HEK293 (cell line): Measurements from ENCODE around the gene CPTP.

Source experiments
- CTCF ChIA-PET: fragments of 350-600 bp; formaldehyde crosslinking; extraction: SDS; loops from one replicate; lab custom pipeline; 2021; ENCODE audit warnings: antibody characterized with exemption; lab: Yijun Ruan, JAX
- POLR2A ChIA-PET: fragments of 300-600 bp; formaldehyde crosslinking; extraction: SDS; loops from one replicate; lab custom pipeline; 2020; ENCODE audit warnings: antibody characterized with exemption, inconsistent platforms; lab: Yijun Ruan, JAX
- H3K27ac ChIP-seq: fragments of 200-500 bp; sonication (Bioruptor generic); 2 replicates; pipeline ENCODE4 v1.5.1; 2014; ENCODE audit warnings: low read depth, low read length, control low read depth, inconsistent platforms; ENCODE audit errors: extremely low read depth
- H3K36me3 ChIP-seq, 2 experiments: fragments of 200-500 bp in 1 of 2; sonication (Bioruptor generic) in 1 of 2; 1 replicate in 1 of 2; 2 replicates in 1 of 2; pipeline ENCODE4 v1.5.1; 2014 to 2017; ENCODE audit warnings: inconsistent platforms in 2 of 2, low read length in 2 of 2; ENCODE audit not compliant: control insufficient read depth in 2 of 2, insufficient read depth in 1 of 2
- H3K4me1 ChIP-seq: fragments of 200-500 bp; sonication (Bioruptor generic); 2 replicates; pipeline ENCODE4 v1.5.1; 2014; ENCODE audit warnings: mild to moderate bottlenecking, low read length, inconsistent platforms; ENCODE audit not compliant: control insufficient read depth, insufficient read depth
- H3K4me3 ChIP-seq: 2 replicates; pipeline ENCODE4 v1.5.1; 2011; ENCODE audit warnings: low read depth, mild to moderate bottlenecking, control low read depth, low read length, moderate library complexity
- H3K9me3 ChIP-seq: fragments of 200-500 bp; sonication (Bioruptor generic); 2 replicates; pipeline ENCODE4 v1.5.1; 2014; ENCODE audit warnings: low read depth, low read length, inconsistent platforms; ENCODE audit not compliant: control insufficient read depth, insufficient read depth
- BCL11A ChIP-seq: fragments of 450-650 bp; formaldehyde crosslinking; IDR thresholded peaks from 2 replicates; pipeline ENCODE4 v1.5.1; 2016; ENCODE audit warnings: low read depth, missing biosample characterization, missing genetic modification characterization
- BCL11B ChIP-seq: fragments of 450-650 bp; formaldehyde crosslinking; IDR thresholded peaks from 2 replicates; pipeline ENCODE4 v1.5.1; 2016; ENCODE audit warnings: low read depth, missing biosample characterization, missing genetic modification characterization
- GLI2 ChIP-seq: fragments of 450-650 bp; formaldehyde crosslinking; IDR thresholded peaks from 2 replicates; pipeline ENCODE4; 2017; ENCODE audit warnings: missing biosample characterization, missing genetic modification characterization, low read depth, borderline replicate concordance
- HOXD13 ChIP-seq: sonication (generic); formaldehyde crosslinking; IDR thresholded peaks from 2 replicates; pipeline ENCODE4 v1.8.0; 2022; ENCODE audit warnings: missing genetic modification reagents, borderline replicate concordance
- KLF1 ChIP-seq: fragments of 450-650 bp; formaldehyde crosslinking; IDR thresholded peaks from 2 replicates; pipeline ENCODE4 v1.5.1; 2016; ENCODE audit warnings: missing biosample characterization, missing genetic modification characterization
- KLF8 ChIP-seq: fragments of 450-650 bp; formaldehyde crosslinking; IDR thresholded peaks from 2 replicates; pipeline ENCODE4 v1.5.1; 2016; ENCODE audit warnings: missing biosample characterization, missing genetic modification characterization
- MEIS1 ChIP-seq: sonication (generic); formaldehyde crosslinking; IDR thresholded peaks from 2 replicates; pipeline ENCODE4 v1.8.1; 2022; ENCODE audit warnings: missing genetic modification reagents, mild to moderate bottlenecking, borderline replicate concordance
- OVOL3 ChIP-seq: fragments of 450-650 bp; formaldehyde crosslinking; IDR thresholded peaks from 2 replicates; pipeline ENCODE4 v1.5.1; 2016; ENCODE audit warnings: missing biosample characterization, missing genetic modification characterization
- SCRT1 ChIP-seq: fragments of 450-650 bp; formaldehyde crosslinking; IDR thresholded peaks from 2 replicates; pipeline ENCODE4 v1.5.1; 2016; ENCODE audit warnings: missing biosample characterization, missing genetic modification characterization, borderline replicate concordance
- ZBTB7A ChIP-seq: fragments of 450-650 bp; formaldehyde crosslinking; IDR thresholded peaks from 2 replicates; pipeline ENCODE4 v1.5.1; 2016; ENCODE audit warnings: low read depth, missing biosample characterization, missing genetic modification characterization
- ZFHX2 ChIP-seq: fragments of 450-650 bp; formaldehyde crosslinking; conservative IDR thresholded peaks from 2 replicates; pipeline ENCODE4 v1.5.1; 2016; ENCODE audit warnings: missing biosample characterization, missing genetic modification characterization
- ZNF174 ChIP-seq: fragments of 450-650 bp; formaldehyde crosslinking; IDR thresholded peaks from 2 replicates; pipeline ENCODE4 v1.5.0; 2017; ENCODE audit warnings: missing biosample characterization, mild to moderate bottlenecking, missing genetic modification characterization
- ZNF2 ChIP-seq: fragments of 450-650 bp; formaldehyde crosslinking; IDR thresholded peaks from 2 replicates; pipeline ENCODE4 v1.5.1; 2016; ENCODE audit warnings: missing biosample characterization, missing genetic modification characterization
- ZNF221 ChIP-seq: fragments of 450-650 bp; formaldehyde crosslinking; IDR thresholded peaks from 2 replicates; pipeline ENCODE4 v1.5.1; 2017; ENCODE audit warnings: missing biosample characterization, missing genetic modification characterization, borderline replicate concordance
- ZNF248 ChIP-seq: fragments of 450-650 bp; formaldehyde crosslinking; IDR thresholded peaks from 2 replicates; pipeline ENCODE4 v1.5.1; 2017; ENCODE audit warnings: missing biosample characterization, missing genetic modification characterization
- ZNF366 ChIP-seq: fragments of 450-650 bp; formaldehyde crosslinking; conservative IDR thresholded peaks from 2 replicates; pipeline ENCODE4 v1.5.1; 2016; ENCODE audit warnings: missing biosample characterization, missing genetic modification characterization
- ZNF549 ChIP-seq: fragments of 450-650 bp; IDR thresholded peaks from 2 replicates; pipeline ENCODE4 v1.5.1; 2018; ENCODE audit warnings: missing biosample characterization, missing genetic modification characterization, mild to moderate bottlenecking, inconsistent platforms, moderate library complexity
- ZNF600 ChIP-seq: fragments of 450-650 bp; formaldehyde crosslinking; IDR thresholded peaks from 2 replicates; pipeline ENCODE4 v1.5.1; 2016; ENCODE audit warnings: missing biosample characterization, missing genetic modification characterization
- ZNF610 ChIP-seq: fragments of 450-650 bp; formaldehyde crosslinking; IDR thresholded peaks from 2 replicates; pipeline ENCODE4 v1.5.1; 2016; ENCODE audit warnings: missing biosample characterization, missing genetic modification characterization, borderline replicate concordance
- ZNF626 ChIP-seq: fragments of 450-650 bp; sonication (Bioruptor Pico); formaldehyde crosslinking; IDR thresholded peaks from 2 replicates; pipeline ENCODE4 v1.5.1; 2018; ENCODE audit warnings: missing biosample characterization, missing genetic modification characterization, inconsistent platforms
- ZNF776 ChIP-seq: fragments of 450-650 bp; formaldehyde crosslinking; IDR thresholded peaks from 2 replicates; pipeline ENCODE4 v1.5.0; 2017; ENCODE audit warnings: missing biosample characterization, missing genetic modification characterization, borderline replicate concordance
- TF ChIP-seq, protein P1 (sequence below): fragments of 450-650 bp; formaldehyde crosslinking; IDR thresholded peaks from 2 replicates; pipeline ENCODE4 v1.5.1; 2016; ENCODE audit warnings: missing biosample characterization, missing genetic modification characterization
- TF ChIP-seq, protein P2 (sequence below): fragments of 450-650 bp; formaldehyde crosslinking; IDR thresholded peaks from 2 replicates; pipeline ENCODE4 v1.5.1; 2016; ENCODE audit warnings: missing biosample characterization, missing genetic modification characterization
- TF ChIP-seq, protein P3 (sequence below): fragments of 450-650 bp; formaldehyde crosslinking; IDR thresholded peaks from 2 replicates; pipeline ENCODE4 v1.5.1; 2016; ENCODE audit warnings: missing biosample characterization, missing genetic modification characterization
- TF ChIP-seq, protein P4 (sequence below): fragments of 450-650 bp; IDR thresholded peaks from 2 replicates; pipeline ENCODE4 v1.5.1; 2018; ENCODE audit warnings: missing biosample characterization, mild to moderate bottlenecking, missing genetic modification characterization

Gene CPTP

DNA sequence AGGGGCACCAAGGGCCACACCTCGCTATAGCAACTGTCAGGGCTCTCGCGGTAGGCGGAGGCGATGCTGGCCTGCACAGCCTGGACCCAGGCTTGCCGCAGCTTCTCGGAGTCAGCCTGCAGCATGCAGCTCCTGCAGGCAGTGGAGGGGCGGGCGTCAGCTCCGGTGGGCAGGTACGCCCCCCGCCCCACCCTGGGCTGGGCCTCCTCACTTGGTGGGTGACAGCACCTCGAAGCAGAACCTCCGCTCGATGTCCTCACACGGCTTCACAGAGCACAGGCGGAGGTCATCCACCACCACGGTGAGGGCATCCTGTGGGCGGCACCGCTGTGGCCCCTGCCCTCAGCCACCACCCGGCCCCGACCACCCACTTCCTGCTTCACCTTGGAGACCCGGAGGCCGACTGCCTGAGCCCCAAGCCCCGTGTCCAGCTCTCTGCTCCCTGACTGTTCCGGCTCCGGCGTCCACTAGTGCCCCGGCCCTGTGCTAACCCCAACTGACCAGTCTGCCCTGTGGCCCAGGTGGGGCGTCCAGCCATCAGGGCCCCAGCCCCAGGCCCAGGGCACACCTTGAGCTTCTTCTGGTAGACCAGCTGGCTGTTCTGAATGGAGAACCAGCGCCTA, 26.7 kb upstream of the CPTP start:
- no peaks in the 10 kb centered on the region for H3K4me1 ChIP-seq
- no peak for TF ChIP-seq HOXD13 (CRISPR knock-in tag)
- TF ChIP-seq, protein P1, sequence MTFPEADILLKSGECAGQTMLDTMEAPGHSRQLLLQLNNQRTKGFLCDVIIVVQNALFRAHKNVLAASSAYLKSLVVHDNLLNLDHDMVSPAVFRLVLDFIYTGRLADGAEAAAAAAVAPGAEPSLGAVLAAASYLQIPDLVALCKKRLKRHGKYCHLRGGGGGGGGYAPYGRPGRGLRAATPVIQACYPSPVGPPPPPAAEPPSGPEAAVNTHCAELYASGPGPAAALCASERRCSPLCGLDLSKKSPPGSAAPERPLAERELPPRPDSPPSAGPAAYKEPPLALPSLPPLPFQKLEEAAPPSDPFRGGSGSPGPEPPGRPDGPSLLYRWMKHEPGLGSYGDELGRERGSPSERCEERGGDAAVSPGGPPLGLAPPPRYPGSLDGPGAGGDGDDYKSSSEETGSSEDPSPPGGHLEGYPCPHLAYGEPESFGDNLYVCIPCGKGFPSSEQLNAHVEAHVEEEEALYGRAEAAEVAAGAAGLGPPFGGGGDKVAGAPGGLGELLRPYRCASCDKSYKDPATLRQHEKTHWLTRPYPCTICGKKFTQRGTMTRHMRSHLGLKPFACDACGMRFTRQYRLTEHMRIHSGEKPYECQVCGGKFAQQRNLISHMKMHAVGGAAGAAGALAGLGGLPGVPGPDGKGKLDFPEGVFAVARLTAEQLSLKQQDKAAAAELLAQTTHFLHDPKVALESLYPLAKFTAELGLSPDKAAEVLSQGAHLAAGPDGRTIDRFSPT (tag by site-specific recombination) = peak; percentile 79
- no peak for TF ChIP-seq ZNF776
- peak; percentile 97 for TF ChIP-seq KLF8 (tag by site-specific recombination)
- TF ChIP-seq GLI2 = no peak
- TF ChIP-seq ZNF600 (tag by site-specific recombination) = no peak
- TF ChIP-seq ZBTB7A (tag by site-specific recombination) = peak; percentile 96
- TF ChIP-seq, protein P2, sequence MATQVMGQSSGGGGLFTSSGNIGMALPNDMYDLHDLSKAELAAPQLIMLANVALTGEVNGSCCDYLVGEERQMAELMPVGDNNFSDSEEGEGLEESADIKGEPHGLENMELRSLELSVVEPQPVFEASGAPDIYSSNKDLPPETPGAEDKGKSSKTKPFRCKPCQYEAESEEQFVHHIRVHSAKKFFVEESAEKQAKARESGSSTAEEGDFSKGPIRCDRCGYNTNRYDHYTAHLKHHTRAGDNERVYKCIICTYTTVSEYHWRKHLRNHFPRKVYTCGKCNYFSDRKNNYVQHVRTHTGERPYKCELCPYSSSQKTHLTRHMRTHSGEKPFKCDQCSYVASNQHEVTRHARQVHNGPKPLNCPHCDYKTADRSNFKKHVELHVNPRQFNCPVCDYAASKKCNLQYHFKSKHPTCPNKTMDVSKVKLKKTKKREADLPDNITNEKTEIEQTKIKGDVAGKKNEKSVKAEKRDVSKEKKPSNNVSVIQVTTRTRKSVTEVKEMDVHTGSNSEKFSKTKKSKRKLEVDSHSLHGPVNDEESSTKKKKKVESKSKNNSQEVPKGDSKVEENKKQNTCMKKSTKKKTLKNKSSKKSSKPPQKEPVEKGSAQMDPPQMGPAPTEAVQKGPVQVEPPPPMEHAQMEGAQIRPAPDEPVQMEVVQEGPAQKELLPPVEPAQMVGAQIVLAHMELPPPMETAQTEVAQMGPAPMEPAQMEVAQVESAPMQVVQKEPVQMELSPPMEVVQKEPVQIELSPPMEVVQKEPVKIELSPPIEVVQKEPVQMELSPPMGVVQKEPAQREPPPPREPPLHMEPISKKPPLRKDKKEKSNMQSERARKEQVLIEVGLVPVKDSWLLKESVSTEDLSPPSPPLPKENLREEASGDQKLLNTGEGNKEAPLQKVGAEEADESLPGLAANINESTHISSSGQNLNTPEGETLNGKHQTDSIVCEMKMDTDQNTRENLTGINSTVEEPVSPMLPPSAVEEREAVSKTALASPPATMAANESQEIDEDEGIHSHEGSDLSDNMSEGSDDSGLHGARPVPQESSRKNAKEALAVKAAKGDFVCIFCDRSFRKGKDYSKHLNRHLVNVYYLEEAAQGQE (tag by site-specific recombination) = no peak
- no peak for TF ChIP-seq ZNF366 (tag by site-specific recombination)
- TF ChIP-seq, protein P3, sequence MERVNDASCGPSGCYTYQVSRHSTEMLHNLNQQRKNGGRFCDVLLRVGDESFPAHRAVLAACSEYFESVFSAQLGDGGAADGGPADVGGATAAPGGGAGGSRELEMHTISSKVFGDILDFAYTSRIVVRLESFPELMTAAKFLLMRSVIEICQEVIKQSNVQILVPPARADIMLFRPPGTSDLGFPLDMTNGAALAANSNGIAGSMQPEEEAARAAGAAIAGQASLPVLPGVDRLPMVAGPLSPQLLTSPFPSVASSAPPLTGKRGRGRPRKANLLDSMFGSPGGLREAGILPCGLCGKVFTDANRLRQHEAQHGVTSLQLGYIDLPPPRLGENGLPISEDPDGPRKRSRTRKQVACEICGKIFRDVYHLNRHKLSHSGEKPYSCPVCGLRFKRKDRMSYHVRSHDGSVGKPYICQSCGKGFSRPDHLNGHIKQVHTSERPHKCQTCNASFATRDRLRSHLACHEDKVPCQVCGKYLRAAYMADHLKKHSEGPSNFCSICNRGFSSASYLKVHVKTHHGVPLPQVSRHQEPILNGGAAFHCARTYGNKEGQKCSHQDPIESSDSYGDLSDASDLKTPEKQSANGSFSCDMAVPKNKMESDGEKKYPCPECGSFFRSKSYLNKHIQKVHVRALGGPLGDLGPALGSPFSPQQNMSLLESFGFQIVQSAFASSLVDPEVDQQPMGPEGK (tag by site-specific recombination) = 0 out of 2 replicates have a peak, but pooled peaks have one; percentile 26
- peak; percentile 48 for TF ChIP-seq BCL11B (tag by site-specific recombination)
- 0 out of 2 replicates have a peak, but pooled peaks have one; percentile 10 for TF ChIP-seq ZFHX2
- TF ChIP-seq SCRT1 = no peak
- no peak for TF ChIP-seq ZNF610 (tag by site-specific recombination)
- TF ChIP-seq ZNF2 (tag by site-specific recombination) = no peak
- TF ChIP-seq ZNF626 (tag by site-specific recombination) = no peak
- no peak for TF ChIP-seq ZNF221 (tag by site-specific recombination)
- peak; percentile 67; the same call in 1 of the 2 replicates for TF ChIP-seq BCL11A (tag by site-specific recombination)
- TF ChIP-seq OVOL3 = no peak
- TF ChIP-seq ZNF248 (tag by site-specific recombination) = no peak
- peak; percentile 88 for TF ChIP-seq KLF1 (tag by site-specific recombination)
- no peak for TF ChIP-seq MEIS1 (CRISPR knock-in tag)
- TF ChIP-seq, protein P4, sequence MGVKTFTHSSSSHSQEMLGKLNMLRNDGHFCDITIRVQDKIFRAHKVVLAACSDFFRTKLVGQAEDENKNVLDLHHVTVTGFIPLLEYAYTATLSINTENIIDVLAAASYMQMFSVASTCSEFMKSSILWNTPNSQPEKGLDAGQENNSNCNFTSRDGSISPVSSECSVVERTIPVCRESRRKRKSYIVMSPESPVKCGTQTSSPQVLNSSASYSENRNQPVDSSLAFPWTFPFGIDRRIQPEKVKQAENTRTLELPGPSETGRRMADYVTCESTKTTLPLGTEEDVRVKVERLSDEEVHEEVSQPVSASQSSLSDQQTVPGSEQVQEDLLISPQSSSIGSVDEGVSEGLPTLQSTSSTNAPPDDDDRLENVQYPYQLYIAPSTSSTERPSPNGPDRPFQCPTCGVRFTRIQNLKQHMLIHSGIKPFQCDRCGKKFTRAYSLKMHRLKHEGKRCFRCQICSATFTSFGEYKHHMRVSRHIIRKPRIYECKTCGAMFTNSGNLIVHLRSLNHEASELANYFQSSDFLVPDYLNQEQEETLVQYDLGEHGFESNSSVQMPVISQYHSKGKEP (tag by site-specific recombination) = no peak
- TF ChIP-seq ZNF174 (tag by site-specific recombination) = no peak
- TF ChIP-seq ZNF549 = no peak
- TF ChIP-seq, all 188 proteins: peak for 8
- ChIA-PET CTCF (no interaction called here), POLR2A (no interaction called here)
- no peak overlapping the region for H3K27ac ChIP-seq
- no peaks in the 10 kb centered on the region for H3K9me3 ChIP-seq
- no peak overlapping the region for H3K4me3 ChIP-seq
- H3K36me3 ChIP-seq = peaks cover 0 to 38% of the 10 kb centered on the region in 2 experiments; a peak in 2 of 3 replicates
